GM23338 (cell line): Measurements from ENCODE around the gene SRXN1. TPM values are rescaled to one million over a fixed set of nuclear protein-coding genes. Genes with fewer than 3 reads are reported as not detected.

Experiments
- ATAC-seq: fragments of 200-7000 bp; cut with Tn5 transposase; 3 replicates; pipeline ENCODE4 v1.9.1; 2020
- DNase-seq: peaks from one replicate; pipeline ENCODE4 v3.0.0-alpha.2; 2015; ENCODE audit warnings: low spot score
- H2AFZ ChIP-seq: fragments of 200-600 bp; sonication (generic); 2 replicates; pipeline ENCODE4 v1.8.0; 2016; ENCODE audit warnings: antibody characterized with exemption, mild to moderate bottlenecking, moderate library complexity
- H3F3A ChIP-seq: fragments of 200-600 bp; sonication (generic); replicated peaks from 2 replicates; pipeline ENCODE4 v1.8.0; 2017; ENCODE audit warnings: antibody characterized with exemption, mixed run types, low read depth
- H3K27ac ChIP-seq: fragments of 200-600 bp; sonication (generic); 2 replicates; pipeline ENCODE4 v1.6.1; 2016; ENCODE audit warnings: low read depth
- H3K27me3 ChIP-seq: fragments of 200-600 bp; sonication (generic); 2 replicates; pipeline ENCODE4 v1.8.0; 2016; ENCODE audit warnings: mild to moderate bottlenecking, mixed run types, moderate library complexity; ENCODE audit not compliant: insufficient read depth
- H3K36me3 ChIP-seq: fragments of 200-600 bp; sonication (generic); 2 replicates; pipeline ENCODE4 v1.8.0; 2016; ENCODE audit warnings: mild to moderate bottlenecking; ENCODE audit not compliant: insufficient read depth
- H3K4me1 ChIP-seq: fragments of 200-600 bp; sonication (generic); 2 replicates; pipeline ENCODE4 v1.8.0; 2016; ENCODE audit warnings: mild to moderate bottlenecking, moderate library complexity; ENCODE audit not compliant: insufficient read depth
- H3K4me2 ChIP-seq: fragments of 200-600 bp; sonication (generic); 2 replicates; pipeline ENCODE4 v1.7.1; 2017; ENCODE audit warnings: mixed run types
- H3K4me3 ChIP-seq: fragments of 200-600 bp; sonication (generic); 2 replicates; pipeline ENCODE4 v1.6.1; 2016; ENCODE audit warnings: mixed run types
- H3K79me2 ChIP-seq: fragments of 200-600 bp; sonication (generic); replicated peaks from 2 replicates; pipeline ENCODE4 v1.8.0; 2017; ENCODE audit warnings: mild to moderate bottlenecking; ENCODE audit not compliant: insufficient read depth
- H3K9me2 ChIP-seq: fragments of 200-600 bp; sonication (generic); 2 replicates; pipeline ENCODE4 v1.8.0; 2017; ENCODE audit not compliant: insufficient read depth
- H4K20me1 ChIP-seq: fragments of 200-600 bp; sonication (generic); replicated peaks from 2 replicates; pipeline ENCODE4 v1.8.0; 2017; ENCODE audit warnings: mild to moderate bottlenecking; ENCODE audit not compliant: insufficient read depth
- H3K27ac Mint-ChIP-seq: 2 replicates; pipeline ENCODE4 v1.8.0; 2020; ENCODE audit warnings: inconsistent platforms, mild to moderate bottlenecking, moderate library complexity, mixed read lengths
- H3K27me3 Mint-ChIP-seq: 3 replicates; pipeline ENCODE4 v1.8.0; 2022; ENCODE audit warnings: low read depth, mild to moderate bottlenecking, moderate library complexity, mixed read lengths, inconsistent platforms; ENCODE audit not compliant: insufficient read depth, poor library complexity
- H3K36me3 Mint-ChIP-seq: 3 replicates; pipeline ENCODE4 v1.8.0; 2021; ENCODE audit warnings: low read depth, mild to moderate bottlenecking, inconsistent platforms, moderate library complexity, mixed read lengths
- H3K4me1 Mint-ChIP-seq: 3 replicates; pipeline ENCODE4 v1.8.0; 2020; ENCODE audit warnings: mild to moderate bottlenecking, inconsistent platforms, mixed read lengths
- H3K4me3 Mint-ChIP-seq: 3 replicates; pipeline ENCODE4 v1.8.0; 2021; ENCODE audit warnings: moderate library complexity, mild to moderate bottlenecking, inconsistent platforms, mixed read lengths
- H3K9me3 Mint-ChIP-seq: 3 replicates; pipeline ENCODE4 v1.8.0; 2020; ENCODE audit warnings: moderate library complexity, mild to moderate bottlenecking, inconsistent platforms, mixed read lengths
- CREB1 ChIP-seq: fragments of 250-450 bp; sonication (Bioruptor Pico); IDR thresholded peaks from 2 replicates; pipeline ENCODE4 v1.5.0; 2020; ENCODE audit warnings: low read depth, mild to moderate bottlenecking, moderate library complexity
- ETS1 ChIP-seq: IDR thresholded peaks from 2 replicates; pipeline ENCODE4 v1.6.1; 2016; ENCODE audit warnings: antibody characterized with exemption
- EZH2 ChIP-seq: fragments of 200-600 bp; sonication (generic); IDR thresholded peaks from one replicate; pipeline ENCODE4 v1.8.0; 2017; ENCODE audit warnings: antibody characterized with exemption, mild to moderate bottlenecking, low read depth; ENCODE audit not compliant: unreplicated experiment
- JUNB ChIP-seq: IDR thresholded peaks from one replicate; pipeline ENCODE4 v1.6.1; 2016; ENCODE audit warnings: antibody characterized with exemption; ENCODE audit not compliant: unreplicated experiment
- NANOG ChIP-seq: IDR thresholded peaks from 2 replicates; pipeline ENCODE4 v1.6.1; 2016; ENCODE audit warnings: antibody characterized with exemption, borderline replicate concordance
- POLR2AphosphoS5 ChIP-seq: IDR thresholded peaks from 2 replicates; pipeline ENCODE4 v1.6.1; 2016; ENCODE audit warnings: antibody characterized with exemption, low read depth
- REST ChIP-seq: IDR thresholded peaks from one replicate; pipeline ENCODE4 v1.6.1; 2018; ENCODE audit warnings: antibody characterized with exemption; ENCODE audit not compliant: unreplicated experiment
- ZNF114 ChIP-seq: fragments of 250-450 bp; sonication (Bioruptor Pico); IDR thresholded peaks from 2 replicates; pipeline ENCODE4 v1.5.0; 2020; ENCODE audit warnings: mild to moderate bottlenecking, moderate library complexity
- ZNF331 ChIP-seq: fragments of 250-450 bp; sonication (Bioruptor Pico); IDR thresholded peaks from 2 replicates; pipeline ENCODE4 v1.5.0; 2020; ENCODE audit warnings: low read depth, mild to moderate bottlenecking, moderate library complexity
- polyA plus RNA-seq: library from polyadenylated mRNA; unstranded; fragments of >200 nt; fragmentation: Nextera tagmentation; extraction: Ambion mirVana; gene quantifications from 2 replicates; pipeline ENCODE4 v1.2.1, GENCODE V29; 2016
- total RNA-seq: library from RNA; depleted of rRNA; stranded (reverse); fragments of >200 nt; shearing (Covaris generic); gene quantifications from 2 replicates; pipeline ENCODE4 v1.2.3, GENCODE V29; 2014
- TF ChIP-seq, protein P1 (sequence below): fragments of 250-450 bp; sonication (Bioruptor Pico); IDR thresholded peaks from 2 replicates; pipeline ENCODE4 v1.5.0; 2020; ENCODE audit warnings: mild to moderate bottlenecking, moderate library complexity

The SRXN1 gene
- total and polyA plus RNA-seq, 2 experiments from 2014 or later = 8.4 to 26.6 TPM

DNA sequence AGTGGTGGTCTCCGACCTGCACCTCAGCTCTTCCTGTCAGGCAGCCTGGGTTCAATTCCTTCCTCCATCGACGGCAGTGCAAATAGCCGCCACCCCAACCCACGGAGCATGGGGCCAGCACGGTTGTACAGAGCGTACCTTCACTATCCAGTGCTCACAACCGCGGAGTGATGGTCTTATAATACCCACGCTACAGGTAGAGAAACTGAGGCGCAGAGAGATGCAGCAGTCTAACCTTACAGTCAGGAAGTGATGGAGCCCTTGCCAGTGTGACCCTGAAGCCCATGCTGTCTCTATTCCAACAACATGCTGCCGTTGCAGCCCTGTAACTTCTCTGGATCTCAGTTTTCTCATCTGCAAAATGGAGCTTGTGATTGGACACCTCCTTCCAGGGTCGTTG is 11.6 kb upstream of the SRXN1 start:
- peak overlapping the region; percentile 37; the same call in 1 of the 2 replicates for H3K4me3 ChIP-seq
- H3K4me1 ChIP-seq = peaks cover 62% of the 10 kb centered on the region
- H4K20me1 ChIP-seq = no peaks in the 10 kb centered on the region
- H3K27me3 Mint-ChIP-seq = peaks cover 37% of the 10 kb centered on the region
- H3K27me3 ChIP-seq = peaks cover 55% of the 10 kb centered on the region
- no peaks in the 10 kb centered on the region for H3K79me2 ChIP-seq
- DNase-seq = no peak
- H3K4me2 ChIP-seq = peak overlapping the region; percentile 67; the same call in 1 of the 2 replicates
- H3K4me3 Mint-ChIP-seq = peak overlapping the region; percentile 50; the same call in 2 of the 3 replicates
- no peak overlapping the region for H2AFZ ChIP-seq
- H3K36me3 Mint-ChIP-seq = no peaks in the 10 kb centered on the region
- H3K9me3 Mint-ChIP-seq = 0 out of 3 replicates have a peak, but pooled peaks cover 3% of the 10 kb centered on the region
- peaks cover 14% of the 10 kb centered on the region for H3F3A ChIP-seq
- 0 out of 2 replicates have a peak, but pooled peaks cover 2% of the 10 kb centered on the region for H3K9me2 ChIP-seq
- H3K36me3 ChIP-seq = no peaks in the 10 kb centered on the region; the same call in 1 of the 2 replicates
- no peak overlapping the region for H3K27ac ChIP-seq
- ATAC-seq = no peak
- peaks cover 72% of the 10 kb centered on the region for H3K4me1 Mint-ChIP-seq
- no peak overlapping the region for H3K27ac Mint-ChIP-seq
- peak; percentile 25 for TF ChIP-seq EZH2
- TF ChIP-seq, protein P1, sequence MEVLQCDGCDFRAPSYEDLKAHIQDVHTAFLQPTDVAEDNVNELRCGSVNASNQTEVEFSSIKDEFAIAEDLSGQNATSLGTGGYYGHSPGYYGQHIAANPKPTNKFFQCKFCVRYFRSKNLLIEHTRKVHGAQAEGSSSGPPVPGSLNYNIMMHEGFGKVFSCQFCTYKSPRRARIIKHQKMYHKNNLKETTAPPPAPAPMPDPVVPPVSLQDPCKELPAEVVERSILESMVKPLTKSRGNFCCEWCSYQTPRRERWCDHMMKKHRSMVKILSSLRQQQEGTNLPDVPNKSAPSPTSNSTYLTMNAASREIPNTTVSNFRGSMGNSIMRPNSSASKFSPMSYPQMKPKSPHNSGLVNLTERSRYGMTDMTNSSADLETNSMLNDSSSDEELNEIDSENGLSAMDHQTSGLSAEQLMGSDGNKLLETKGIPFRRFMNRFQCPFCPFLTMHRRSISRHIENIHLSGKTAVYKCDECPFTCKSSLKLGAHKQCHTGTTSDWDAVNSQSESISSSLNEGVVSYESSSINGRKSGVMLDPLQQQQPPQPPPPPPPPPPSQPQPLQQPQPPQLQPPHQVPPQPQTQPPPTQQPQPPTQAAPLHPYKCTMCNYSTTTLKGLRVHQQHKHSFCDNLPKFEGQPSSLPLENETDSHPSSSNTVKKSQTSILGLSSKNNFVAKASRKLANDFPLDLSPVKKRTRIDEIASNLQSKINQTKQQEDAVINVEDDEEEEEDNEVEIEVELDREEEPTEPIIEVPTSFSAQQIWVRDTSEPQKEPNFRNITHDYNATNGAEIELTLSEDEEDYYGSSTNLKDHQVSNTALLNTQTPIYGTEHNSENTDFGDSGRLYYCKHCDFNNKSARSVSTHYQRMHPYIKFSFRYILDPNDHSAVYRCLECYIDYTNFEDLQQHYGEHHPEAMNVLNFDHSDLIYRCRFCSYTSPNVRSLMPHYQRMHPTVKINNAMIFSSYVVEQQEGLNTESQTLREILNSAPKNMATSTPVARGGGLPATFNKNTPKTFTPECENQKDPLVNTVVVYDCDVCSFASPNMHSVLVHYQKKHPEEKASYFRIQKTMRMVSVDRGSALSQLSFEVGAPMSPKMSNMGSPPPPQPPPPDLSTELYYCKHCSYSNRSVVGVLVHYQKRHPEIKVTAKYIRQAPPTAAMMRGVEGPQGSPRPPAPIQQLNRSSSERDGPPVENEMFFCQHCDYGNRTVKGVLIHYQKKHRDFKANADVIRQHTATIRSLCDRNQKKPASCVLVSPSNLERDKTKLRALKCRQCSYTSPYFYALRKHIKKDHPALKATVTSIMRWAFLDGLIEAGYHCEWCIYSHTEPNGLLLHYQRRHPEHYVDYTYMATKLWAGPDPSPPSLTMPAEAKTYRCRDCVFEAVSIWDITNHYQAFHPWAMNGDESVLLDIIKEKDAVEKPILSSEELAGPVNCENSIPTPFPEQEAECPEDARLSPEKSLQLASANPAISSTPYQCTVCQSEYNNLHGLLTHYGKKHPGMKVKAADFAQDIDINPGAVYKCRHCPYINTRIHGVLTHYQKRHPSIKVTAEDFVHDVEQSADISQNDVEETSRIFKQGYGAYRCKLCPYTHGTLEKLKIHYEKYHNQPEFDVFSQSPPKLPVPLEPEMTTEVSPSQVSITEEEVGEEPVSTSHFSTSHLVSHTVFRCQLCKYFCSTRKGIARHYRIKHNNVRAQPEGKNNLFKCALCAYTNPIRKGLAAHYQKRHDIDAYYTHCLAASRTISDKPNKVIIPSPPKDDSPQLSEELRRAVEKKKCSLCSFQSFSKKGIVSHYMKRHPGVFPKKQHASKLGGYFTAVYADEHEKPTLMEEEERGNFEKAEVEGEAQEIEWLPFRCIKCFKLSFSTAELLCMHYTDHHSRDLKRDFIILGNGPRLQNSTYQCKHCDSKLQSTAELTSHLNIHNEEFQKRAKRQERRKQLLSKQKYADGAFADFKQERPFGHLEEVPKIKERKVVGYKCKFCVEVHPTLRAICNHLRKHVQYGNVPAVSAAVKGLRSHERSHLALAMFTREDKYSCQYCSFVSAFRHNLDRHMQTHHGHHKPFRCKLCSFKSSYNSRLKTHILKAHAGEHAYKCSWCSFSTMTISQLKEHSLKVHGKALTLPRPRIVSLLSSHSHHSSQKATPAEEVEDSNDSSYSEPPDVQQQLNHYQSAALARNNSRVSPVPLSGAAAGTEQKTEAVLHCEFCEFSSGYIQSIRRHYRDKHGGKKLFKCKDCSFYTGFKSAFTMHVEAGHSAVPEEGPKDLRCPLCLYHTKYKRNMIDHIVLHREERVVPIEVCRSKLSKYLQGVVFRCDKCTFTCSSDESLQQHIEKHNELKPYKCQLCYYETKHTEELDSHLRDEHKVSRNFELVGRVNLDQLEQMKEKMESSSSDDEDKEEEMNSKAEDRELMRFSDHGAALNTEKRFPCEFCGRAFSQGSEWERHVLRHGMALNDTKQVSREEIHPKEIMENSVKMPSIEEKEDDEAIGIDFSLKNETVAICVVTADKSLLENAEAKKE = no peak

- H3K4me1 Mint-ChIP-seq = peaks cover 72% of the 10 kb centered on the region
- peak overlapping the region; percentile 67; the same call in 1 of the 2 replicates for H3K4me2 ChIP-seq
- H3K27me3 ChIP-seq = peaks cover 55% of the 10 kb centered on the region
- H3K79me2 ChIP-seq = no peaks in the 10 kb centered on the region
- H3K27ac ChIP-seq = no peak overlapping the region
- H3K27me3 Mint-ChIP-seq = peaks cover 36% of the 10 kb centered on the region
- no peaks in the 10 kb centered on the region; the same call in 1 of the 2 replicates for H3K36me3 ChIP-seq
- peaks cover 14% of the 10 kb centered on the region for H3F3A ChIP-seq
- no peak overlapping the region for H3K4me3 Mint-ChIP-seq
- ATAC-seq (no peak; the same call in 2 of the 3 replicates), DNase-seq (no peak)
- H3K9me3 Mint-ChIP-seq = 0 out of 3 replicates have a peak, but pooled peaks cover 3% of the 10 kb centered on the region
- H3K4me1 ChIP-seq = peaks cover 66% of the 10 kb centered on the region
- H3K4me3 ChIP-seq = peak overlapping the region; percentile 37; the same call in 1 of the 2 replicates
- no peaks in the 10 kb centered on the region for H4K20me1 ChIP-seq
- H3K36me3 Mint-ChIP-seq = no peaks in the 10 kb centered on the region
- H3K9me2 ChIP-seq = 0 out of 2 replicates have a peak, but pooled peaks cover 5% of the 10 kb centered on the region
- H2AFZ ChIP-seq = no peak overlapping the region
- H3K27ac Mint-ChIP-seq = no peak overlapping the region
- no peak for TF ChIP-seq REST
- TF ChIP-seq JUNB = no peak
- no peak for TF ChIP-seq POLR2AphosphoS5
- TF ChIP-seq ZNF331 (CRISPR knock-in tag) = no peak
- TF ChIP-seq EZH2 = no peak
- no peak for TF ChIP-seq ETS1
- TF ChIP-seq ZNF114 (CRISPR knock-in tag) = no peak
- no peak for TF ChIP-seq CREB1
- no peak for TF ChIP-seq NANOG
Observed at GRCh38 chr20:664151-664550, 11.2 kb upstream of the SRXN1 start.
